GM21576 (cell line): ENCODE measurements around the gene SOCS2.

Source experiments
- ATAC-seq: cut with Tn5 transposase; IDR thresholded peaks from one replicate; pipeline ENCODE4 v1.9.1; 2021; ENCODE audit warnings: mild to moderate bottlenecking, moderate library complexity; ENCODE audit not compliant: unreplicated experiment

SOCS2 gene

DNA sequence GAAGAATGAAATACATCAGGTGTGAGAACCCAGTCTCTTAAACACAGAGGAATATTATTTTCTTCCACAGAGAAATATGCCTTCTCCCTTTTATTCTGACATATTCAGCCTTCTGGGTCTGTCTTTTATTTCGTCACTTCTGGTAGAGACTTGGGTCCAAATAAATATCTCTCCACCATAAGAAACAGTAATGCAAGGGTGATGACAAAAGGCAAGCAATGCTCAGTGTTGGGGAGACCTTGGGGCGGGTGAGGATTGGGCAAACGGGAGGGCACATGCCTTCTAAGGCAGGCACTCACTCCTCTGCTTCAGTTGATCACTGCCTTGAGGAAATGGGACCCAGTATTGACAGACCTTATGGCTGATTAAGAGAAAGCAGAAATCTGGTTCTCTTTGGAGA is 6.7 kb upstream of the SOCS2 start:
- no peak for ATAC-seq

DNA sequence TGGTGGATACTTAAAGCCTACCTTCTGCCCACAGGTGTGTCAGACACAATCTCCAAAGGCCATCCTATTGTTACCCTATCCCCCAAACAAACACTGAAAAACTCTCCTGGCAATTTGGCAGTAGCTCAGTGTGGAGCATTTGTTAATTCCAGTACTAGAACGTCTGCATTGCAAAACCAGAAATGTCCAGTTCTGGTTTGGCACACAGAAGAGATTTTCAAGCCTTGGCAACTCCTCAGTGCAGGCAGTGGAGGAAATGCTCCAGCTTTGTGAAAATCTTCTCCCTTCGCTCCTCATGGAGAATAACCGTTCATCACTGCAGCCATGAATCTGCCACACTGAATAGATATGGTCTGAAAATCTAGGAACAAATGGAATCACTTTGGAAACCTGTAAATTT is 5.3 kb upstream of the SOCS2 start:
- no peak for ATAC-seq

DNA sequence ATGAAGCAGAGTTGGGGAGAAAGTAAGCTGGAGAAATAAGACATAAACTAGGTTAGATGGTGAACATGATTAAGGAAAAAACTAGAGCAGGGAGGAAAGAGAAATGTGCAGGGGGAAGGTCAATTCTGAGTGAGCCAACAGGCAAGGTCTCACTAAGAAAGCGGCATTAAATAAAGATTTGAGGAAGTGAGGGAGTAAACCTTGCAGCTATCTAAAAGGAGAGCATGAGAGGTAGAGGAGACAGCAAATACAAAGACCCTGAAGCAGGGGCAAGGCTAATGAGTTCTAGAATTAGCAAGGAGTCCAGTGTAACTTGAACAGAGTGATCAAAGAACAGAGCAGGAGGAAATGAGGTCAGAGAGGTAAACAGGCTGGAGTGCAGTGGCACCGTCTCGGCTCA is 4.4 kb upstream of the SOCS2 start:
- ATAC-seq = no peak

DNA sequence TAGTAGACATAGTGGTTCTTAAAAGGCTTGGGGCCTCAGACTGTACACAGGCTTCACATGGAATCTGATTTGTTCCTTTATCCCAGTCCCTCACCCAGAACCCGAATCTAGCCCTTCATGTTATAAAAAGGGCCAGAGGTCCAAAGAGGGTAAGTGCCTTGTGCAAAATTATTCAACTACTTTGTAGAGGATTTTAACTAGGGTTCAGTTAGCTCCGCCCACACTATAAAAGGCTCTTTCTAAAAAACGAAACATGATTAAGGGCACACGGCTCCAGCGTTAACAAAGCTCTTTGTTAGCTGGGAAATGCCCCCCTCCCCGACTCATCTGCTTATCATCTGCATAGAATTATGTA is 3.2 kb upstream of the SOCS2 start:
- no peak for ATAC-seq

DNA sequence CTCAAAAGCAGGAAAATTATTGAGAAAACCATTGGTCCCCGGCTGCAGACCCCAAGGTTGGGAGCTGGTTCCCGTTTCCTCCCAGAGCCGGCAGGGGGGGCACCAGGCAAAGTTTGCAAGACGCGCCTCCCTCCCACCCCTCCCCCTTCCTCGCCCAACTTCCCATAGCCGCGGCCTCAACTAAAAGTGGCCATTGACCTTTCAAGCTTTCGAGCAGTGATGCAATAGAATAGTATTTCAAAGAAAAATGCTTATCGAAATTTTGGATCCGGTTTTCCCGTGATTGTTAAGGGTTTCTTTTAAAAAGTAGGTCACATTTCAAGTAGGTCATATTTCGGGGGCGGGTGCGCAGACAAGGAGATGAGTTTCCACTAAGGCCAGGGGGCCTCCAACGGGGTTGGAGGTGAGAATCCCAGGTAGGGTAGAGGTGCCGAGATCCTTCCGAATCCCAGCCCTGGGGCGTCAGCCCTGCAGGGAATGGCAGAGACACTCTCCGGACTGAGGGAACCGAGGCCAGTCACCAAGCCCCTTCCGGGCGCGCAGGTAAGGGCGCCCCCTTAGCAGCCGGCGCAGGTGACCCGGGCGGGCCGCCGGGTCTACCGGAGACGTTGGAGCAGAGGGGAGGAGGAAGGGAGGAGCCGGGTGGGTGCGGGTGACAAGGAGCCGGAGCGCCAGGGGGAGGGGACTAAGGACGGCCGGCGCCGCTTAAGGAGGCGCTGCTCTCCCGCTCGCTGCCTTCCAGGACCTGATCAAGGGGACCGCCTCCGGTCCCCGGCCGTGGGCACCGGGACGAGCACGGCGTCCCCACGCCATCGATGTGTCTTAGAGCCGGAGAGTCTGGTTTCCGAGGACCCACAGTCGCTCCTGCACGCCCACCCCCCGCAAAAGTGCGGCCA is 2.6 kb upstream of the SOCS2 start:
- ATAC-seq = peak; percentile 43

DNA sequence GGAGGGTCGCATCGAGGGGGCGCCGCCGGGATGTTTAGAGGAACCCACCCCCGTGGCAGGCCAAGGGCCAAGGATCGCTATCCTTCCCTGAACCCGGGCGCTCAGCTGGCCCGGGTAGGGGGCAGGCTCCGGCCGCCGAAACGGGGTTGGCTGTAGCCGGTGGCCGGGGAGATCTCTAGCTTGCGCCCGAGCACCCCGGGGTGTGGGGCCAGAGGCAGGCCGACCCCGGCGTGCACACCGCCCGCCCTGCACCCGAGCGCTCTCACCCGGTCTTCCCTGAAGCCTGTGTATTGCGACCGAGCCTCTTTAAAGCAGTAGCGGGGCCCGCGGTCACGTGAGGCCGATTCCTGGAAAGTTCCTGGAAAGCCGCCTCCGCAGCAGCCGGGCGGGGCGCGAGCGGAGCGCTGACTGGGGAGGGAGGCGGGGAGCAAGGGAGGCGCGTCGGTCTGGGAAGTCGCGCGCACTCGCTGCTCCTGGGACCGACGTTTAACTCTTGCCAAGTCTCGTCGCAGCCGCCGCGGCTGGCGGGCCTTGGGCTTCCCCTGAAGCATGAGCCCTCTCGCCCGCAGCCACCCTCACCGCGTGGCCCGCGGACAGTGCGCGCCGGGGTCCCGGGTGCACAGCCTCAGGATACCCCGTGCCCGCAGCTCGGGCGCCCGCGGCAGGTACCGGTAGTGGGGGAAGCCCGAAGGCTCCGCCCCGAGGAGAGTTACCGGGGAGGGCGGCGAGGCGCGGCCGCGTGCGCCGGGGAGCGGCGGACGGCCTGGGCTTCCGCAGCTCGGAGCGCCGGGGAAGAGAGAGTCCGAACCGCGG is 1.7 kb upstream of the SOCS2 start:
- ATAC-seq = peak; percentile 34

DNA sequence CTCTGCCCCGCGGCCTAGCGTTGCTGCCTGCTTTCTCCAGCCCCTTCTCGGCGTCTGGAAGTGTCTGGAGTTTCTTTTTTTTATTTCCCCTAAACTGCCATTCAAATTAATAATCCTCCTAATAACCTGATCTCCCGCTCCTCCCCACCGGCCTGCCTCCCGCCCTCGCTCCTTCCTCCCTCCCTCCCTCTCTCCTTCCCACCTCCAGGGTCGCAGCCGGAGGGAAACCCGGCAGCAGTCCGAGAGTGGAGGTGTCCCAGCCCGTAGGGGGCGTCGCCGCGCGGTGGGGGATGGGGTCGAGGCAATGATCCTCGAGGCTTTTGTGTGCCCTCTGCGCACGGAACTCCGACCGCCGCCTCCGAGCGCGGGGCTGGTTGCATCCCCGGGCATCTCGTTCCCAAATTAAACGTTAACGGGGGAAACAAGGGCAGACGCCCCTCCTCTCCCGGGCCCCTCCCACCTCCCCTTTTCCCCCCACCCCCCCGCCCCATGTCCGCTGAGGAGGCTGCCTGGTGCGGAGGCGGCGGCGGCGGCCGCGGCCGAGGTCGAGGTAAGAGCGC is 1.0 kb upstream of the SOCS2 start:
- ATAC-seq = peak; percentile 24

DNA sequence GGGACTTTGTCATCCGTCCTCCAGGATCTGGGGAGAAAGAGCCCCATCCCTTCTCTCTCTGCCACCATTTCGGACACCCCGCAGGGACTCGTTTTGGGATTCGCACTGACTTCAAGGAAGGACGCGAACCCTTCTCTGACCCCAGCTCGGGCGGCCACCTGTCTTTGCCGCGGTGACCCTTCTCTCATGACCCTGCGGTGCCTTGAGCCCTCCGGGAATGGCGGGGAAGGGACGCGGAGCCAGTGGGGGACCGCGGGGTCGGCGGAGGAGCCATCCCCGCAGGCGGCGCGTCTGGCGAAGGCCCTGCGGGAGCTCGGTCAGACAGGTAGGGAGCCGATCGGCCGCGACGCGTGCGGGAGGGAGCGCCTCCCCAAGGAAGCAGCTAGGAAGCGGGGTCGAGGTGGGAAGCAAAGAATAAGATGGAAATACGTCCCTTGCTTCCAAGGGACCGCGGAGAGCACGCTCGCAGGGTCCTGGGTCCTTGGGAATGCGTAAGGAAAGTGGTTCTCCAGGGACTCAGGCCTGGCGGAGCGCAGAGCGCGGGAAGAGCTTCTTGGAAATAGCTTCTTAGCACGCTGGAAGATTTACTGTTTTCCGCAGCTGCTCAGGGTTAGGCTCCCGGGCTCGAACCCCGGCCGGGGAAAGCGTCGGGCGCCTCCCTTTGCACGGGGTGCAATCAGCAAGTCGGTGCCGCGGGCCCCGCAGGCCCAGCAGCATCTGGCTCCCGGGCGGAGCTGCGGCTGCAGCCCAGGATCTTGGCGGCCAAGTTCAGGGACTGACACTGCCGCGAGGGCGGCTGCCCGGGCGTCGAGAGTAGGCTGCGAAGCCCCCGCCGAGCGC is 457 bp downstream of the SOCS2 start:
- no peak for ATAC-seq

DNA sequence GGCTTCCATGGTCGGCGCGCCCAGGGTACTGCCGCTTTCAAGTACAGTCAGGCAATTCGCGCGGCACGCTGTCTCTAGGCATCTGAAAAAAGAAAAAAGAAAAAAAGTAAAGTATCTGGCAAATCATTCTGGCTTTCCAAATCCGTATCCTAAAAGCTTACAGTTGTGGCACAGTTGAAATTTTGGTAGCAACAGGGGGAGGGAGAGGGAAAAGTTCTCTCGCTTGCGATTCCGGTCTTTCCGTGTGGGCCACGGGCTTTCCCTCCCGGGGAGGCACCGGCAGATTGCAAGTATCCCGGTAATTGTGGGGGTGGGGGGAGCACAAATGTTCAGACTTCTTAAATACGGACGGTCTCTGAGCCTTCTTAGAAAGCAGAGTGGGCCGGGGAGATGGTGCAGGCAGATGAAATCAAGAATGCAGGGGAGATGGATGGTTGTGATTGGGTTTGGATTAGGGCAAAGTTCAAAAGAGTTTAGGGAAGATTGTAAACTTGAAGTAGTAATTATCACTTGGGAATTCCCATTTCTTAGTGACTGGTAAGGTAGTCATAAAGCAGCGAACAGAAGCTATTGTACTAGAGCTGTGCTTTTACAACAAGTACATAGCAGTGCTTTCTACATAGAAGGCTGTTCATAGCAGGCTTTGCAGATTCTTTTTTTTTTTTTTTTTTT is 1.2 kb downstream of the SOCS2 start:
- ATAC-seq = no peak

DNA sequence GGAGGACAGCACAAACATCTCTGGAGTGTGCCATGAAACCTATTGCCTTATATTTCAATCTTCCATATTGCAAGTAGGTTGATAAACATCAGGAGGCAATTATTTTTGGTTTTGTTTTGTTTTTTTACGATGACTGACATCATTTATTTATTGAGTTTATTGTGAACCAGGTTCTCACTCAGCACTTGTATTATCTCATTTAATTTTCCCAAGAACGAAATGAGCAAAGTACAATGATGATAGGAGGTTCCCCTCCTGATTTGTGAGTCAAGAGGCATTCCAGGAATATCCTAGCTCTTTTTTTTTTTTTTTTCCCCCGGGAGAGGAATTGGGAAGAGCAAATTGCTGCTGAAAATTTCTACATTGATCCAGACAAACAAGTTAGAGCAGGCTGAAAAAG is 4.7 kb downstream of the SOCS2 start:
- no peak for ATAC-seq

DNA sequence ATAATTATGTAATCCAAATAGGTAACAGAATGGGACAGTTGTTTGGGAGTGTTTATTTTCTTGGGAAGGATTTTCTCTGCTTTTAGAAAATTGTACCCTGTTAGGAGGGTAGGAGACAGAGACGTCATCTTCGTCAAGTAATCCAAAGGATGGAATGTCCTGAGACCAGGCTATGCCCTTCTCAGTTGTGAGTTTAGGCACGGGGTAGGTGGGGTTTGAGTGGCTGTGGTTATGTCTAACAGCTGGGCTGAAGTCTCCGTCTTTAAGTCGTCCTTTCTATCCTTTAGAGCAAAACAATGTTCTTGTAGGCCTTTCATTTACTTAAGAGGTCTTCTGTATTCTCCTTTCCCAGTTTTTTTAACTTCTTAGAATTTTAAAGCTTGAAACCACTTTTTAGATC is 5.7 kb downstream of the SOCS2 start:
- no peak for ATAC-seq

DNA sequence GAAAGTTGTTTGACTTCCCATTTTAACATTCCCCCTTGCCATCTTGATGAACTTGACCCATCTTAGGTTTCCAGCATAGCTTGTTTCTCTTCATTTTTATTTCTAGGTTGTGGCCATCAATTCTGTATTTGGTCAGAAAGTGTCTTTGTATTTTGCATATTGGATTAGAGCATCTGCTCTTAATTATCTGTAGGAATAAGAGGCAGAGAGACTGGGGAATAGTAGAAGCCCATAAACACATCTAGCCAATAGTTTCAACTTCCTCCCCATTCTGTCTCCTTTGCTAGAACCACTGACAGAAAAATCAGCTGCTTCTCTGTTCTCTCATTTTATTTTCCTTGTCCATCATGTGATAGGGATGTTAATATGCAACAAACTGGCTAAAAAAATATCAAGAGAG is 8.2 kb downstream of the SOCS2 start:
- no peak for ATAC-seq

DNA sequence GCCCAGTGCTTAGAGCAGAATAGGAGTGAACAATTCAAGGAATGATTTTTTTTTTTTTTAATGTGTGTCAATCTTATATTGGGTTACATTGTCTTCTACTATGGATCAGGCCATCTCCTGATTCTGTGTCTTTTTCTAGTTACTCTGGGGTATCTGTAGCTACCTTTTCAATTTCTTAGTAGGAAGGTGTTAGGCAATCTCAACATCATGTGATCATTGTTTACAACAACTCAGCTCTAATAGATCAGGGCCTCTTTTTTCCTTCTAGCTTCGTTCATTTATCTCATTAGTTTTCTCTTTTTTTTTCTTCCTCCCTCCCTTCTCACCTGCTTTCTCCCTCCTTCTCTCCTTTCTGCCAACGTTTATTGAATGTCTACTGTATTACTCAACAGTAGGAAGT is 8.9 kb downstream of the SOCS2 start:
- ATAC-seq = no peak

DNA sequence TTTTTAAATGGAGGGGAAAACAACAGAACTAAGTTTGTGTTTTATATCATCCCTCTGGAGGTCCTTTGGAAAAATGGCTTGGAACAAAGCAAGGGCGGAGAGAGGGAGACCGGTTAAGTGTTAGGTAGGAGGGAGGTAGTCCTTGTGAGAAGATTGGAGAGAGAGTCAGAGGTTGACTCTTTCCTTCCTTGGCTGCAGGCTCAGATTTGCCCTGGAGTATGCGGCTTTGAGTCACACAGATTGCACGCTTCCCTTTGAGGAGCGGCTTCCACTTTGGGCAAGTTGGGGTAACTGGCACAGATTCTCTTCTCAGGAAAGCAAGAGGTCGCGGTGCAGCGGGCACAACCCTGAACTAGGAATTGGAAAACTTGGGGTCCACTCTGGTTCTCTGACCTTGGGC is 9.9 kb downstream of the SOCS2 start:
- ATAC-seq = no peak

DNA sequence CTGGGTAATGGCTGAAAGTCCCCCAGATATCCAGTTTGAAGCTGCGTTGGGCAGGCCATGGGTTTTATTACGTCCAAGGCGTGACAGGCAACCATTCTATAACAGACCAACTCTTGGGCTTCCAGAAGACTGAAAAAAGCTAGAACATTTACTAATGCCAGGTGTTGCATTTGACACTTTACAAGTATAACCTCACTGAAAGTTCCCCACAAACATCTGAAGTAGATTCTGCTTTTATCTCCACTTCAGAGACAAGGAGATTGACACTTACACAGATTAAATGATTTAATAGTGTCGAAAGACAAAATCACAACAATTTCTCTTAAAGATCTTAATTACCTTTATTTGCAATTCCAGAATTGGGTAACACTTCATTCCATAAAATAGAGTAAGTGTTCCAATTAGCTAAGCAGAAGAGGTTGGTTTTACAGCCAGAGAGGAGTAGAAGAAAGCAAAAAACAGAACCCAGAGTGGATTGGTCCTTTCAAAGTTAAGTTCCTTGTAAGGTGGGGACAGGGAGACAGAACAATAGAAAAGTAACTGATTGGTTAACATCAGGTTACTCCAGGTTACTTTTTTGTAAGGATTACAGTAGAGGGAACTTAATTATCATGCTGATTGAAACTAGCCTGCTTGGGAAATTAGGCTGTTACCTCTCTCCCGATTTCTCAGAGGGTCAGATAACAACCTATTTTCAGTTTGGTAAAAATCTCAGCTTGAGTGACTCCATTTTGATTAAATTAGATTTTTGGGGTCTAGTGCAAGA is 11.3 kb downstream of the SOCS2 start:
- no peak for ATAC-seq

DNA sequence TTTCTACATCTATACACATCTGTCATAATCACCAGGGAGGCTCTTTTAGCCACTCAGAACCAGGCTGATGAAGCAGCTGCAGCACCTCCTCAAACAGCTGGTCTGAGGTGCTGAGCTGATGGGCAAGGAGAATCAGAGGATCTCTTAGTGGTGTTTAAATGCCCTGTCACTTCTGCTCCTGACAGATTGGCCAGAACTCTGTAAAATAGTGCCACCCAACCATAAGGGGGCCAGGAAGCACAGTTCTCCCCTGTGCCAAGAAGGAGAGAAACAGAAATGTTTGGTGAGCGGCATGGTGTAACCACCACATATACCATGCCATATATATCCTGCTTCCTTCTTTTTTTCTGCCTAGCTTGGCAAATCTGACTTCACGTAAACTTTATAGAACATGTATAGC is 12.8 kb downstream of the SOCS2 start:
- no peak for ATAC-seq

DNA sequence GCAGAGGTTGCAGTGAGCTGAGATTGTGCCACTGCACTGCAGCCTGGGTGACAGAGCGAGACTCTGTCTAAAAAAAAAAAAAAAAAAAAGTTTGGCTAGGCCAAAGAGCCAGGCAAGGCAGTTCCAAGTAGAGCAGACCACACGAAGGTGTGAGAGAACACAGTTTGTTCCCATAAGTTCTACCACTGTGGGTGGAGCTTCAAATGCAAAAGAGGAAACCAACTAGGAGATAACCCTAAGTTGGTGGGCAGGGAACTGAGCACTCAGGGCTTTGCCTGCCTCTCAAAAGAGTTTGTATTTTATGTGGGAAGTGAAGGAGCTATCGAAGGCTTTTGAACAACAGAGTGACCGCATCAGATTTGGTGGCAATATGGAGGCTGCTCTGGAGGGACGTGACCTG is 15.1 kb downstream of the SOCS2 start:
- no peak for ATAC-seq

DNA sequence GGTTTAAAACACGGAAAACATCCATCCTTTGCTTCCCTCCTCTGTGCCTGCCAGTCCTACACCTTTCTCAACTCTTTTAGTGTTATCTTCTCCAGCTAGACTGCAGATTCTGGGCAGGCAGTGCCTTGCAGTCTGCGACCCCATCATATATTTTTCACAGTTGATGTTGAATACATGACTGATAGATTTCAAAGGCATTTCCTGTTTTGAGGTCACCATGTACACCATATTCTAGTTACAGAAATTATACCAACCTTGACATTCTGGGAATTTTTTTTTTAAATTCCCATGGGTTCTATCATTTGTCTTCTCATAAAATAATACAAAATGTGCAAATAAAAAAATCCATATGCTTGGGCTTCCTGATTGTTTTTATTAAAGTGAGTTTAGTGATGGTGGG is 16.6 kb downstream of the SOCS2 start:
- no peak for ATAC-seq

DNA sequence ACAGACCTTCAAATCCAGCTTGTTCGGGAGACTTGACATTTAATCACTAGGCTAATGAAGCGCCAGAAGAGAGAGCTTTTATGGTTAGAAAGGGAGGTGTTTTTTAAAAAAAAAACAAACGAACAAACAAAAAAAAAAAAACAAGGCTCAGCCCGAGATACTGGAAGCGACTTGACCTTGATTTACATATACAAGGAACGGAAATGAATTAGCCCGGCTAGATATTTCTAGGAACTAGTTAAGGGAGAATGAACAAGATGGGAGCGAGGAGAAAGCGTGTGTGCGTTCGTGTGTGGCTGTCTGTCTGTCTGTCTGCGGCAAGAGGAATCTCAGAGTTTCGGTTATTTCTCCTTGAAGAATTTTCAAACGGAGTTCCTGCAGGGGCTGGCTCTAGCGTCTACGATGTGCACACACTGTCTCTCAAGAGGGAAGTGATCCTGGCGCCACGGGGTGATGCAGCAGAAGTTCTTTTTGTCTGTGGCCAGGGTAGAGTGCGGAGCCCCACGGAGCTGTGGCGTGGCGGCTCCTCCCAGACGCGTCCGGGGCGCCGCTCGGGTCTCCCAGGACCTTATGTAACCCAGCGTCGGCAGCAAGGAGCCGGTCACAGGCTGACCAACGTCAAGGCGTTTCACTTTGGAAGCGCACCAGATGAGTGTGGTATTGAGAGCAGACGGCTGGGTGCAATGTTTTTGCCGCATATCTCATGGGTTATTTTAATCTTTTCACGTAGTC is 18.8 kb downstream of the SOCS2 start:
- peak; percentile 85 for ATAC-seq
